Gastroesophageal sphincter (tissue), 3 donors: ENCODE data around the gene MFSD2A.

Experiments used
- EP300 ChIP-seq: sonication (generic); formaldehyde crosslinking; IDR thresholded peaks from one replicate; pipeline ENCODE4 v1.6.1; 2017; ENCODE audit warnings: antibody characterized with exemption, mild to moderate bottlenecking
- POLR2A ChIP-seq, 2 donors: fragments of 450-650 bp; IDR thresholded peaks; one replicate each; pipeline ENCODE4 v1.6.1; 2017; ENCODE audit warnings: antibody characterized with exemption in 2 of 2, mild to moderate bottlenecking in 2 of 2, moderate library complexity in 1 of 2
- TF ChIP-seq, protein P1 (sequence below), 4 experiments: fragments of 200-600 bp in 2 of 4; fragments of 450-650 bp in 2 of 4; sonication (generic) in 1 of 4; IDR thresholded peaks; one replicate each; pipeline ENCODE4 v1.5.1; 2017 to 2019; ENCODE audit warnings: antibody characterized with exemption in 4 of 4, mild to moderate bottlenecking in 2 of 4, moderate library complexity in 2 of 4

DNA sequence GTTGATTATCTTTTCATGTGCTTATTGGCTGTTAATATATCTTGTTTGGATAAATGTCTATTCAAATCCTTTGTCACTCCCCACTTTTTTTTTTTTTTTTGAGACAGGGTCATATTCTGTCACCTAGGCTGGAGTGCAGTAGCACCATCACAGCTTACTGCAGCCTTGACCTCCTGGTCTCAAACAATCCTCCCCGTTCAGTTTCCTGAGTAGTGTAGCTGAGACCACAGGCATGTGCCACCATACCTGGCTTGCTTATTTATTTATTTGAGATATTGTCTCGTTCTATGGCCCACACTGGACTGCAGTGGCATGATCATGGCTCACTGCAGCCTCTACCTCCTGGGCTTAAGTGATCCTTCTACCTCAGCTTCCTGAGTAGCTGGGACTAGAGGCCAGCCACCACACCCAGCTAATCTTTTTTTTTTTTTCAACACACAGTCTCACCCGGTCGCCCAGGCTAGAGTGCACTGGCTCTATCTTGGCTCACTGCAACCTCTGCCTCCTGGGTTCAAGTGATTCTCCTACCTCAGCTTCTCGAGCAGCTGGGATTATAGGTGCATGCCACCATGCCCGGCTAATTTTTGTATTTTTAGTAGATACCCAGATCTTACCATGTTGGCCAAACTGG lies 39.3 kb upstream of the MFSD2A start:
- TF ChIP-seq, protein P1, sequence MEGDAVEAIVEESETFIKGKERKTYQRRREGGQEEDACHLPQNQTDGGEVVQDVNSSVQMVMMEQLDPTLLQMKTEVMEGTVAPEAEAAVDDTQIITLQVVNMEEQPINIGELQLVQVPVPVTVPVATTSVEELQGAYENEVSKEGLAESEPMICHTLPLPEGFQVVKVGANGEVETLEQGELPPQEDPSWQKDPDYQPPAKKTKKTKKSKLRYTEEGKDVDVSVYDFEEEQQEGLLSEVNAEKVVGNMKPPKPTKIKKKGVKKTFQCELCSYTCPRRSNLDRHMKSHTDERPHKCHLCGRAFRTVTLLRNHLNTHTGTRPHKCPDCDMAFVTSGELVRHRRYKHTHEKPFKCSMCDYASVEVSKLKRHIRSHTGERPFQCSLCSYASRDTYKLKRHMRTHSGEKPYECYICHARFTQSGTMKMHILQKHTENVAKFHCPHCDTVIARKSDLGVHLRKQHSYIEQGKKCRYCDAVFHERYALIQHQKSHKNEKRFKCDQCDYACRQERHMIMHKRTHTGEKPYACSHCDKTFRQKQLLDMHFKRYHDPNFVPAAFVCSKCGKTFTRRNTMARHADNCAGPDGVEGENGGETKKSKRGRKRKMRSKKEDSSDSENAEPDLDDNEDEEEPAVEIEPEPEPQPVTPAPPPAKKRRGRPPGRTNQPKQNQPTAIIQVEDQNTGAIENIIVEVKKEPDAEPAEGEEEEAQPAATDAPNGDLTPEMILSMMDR (IDR thresholded peaks at IDR 0.05) = no peak
- no peak for TF ChIP-seq EP300
- no peak for TF ChIP-seq POLR2A (IDR thresholded peaks at IDR 0.05)
